H7 (cell line): ENCODE measurements around the gene ARHGAP4. TPM values are rescaled to one million over a fixed set of nuclear protein-coding genes. Genes with fewer than 3 reads are reported as not detected.
A peak's percentile ranks its signal among the peaks of the same experiment; 100 is the strongest.

Source experiments
- DNase-seq: peaks from one replicate; pipeline ENCODE4 v3.0.0; 2012
- H3K27me3 ChIP-seq: 2 replicates; pipeline ENCODE4 v1.6.0; 2011; ENCODE audit warnings: mild to moderate bottlenecking, low read length; ENCODE audit not compliant: control insufficient read depth, insufficient read depth
- H3K36me3 ChIP-seq: replicated peaks from 2 replicates; pipeline ENCODE4 v1.5.1; 2011; ENCODE audit warnings: low read length; ENCODE audit not compliant: control insufficient read depth, insufficient read depth
- H3K4me3 ChIP-seq: 2 replicates; pipeline ENCODE4 v1.5.1; 2011; ENCODE audit warnings: low read depth, mild to moderate bottlenecking, control low read depth, low read length, moderate library complexity; ENCODE audit not compliant: insufficient read depth
- total RNA-seq: library from RNA; depleted of rRNA; stranded (reverse); fragments of >200 nt; shearing (Covaris generic); gene quantifications from 2 replicates; pipeline ENCODE4 v1.2.3, GENCODE V29; 2014; rRNA removed

Gene ARHGAP4
- total RNA-seq, 1 experiment from 2014 or later: 39.4 TPM

- DNase-seq: no peak
- no peaks in the 10 kb centered on the region; the same call in 1 of the 2 replicates for H3K36me3 ChIP-seq
- H3K27me3 ChIP-seq: no peaks in the 10 kb centered on the region
- H3K4me3 ChIP-seq: no peak overlapping the region
These were observed 60.4 kb downstream of the ARHGAP4 start for GRCh38 chrX:153865685-153866084.

GRCh38 chrX:153865321-153865580 is 60.8 kb downstream of the ARHGAP4 start:
- no peaks in the 10 kb centered on the region for H3K27me3 ChIP-seq
- no peaks in the 10 kb centered on the region; the same call in 1 of the 2 replicates for H3K36me3 ChIP-seq
- peak; percentile 35 for DNase-seq
- no peak overlapping the region for H3K4me3 ChIP-seq

DNA sequence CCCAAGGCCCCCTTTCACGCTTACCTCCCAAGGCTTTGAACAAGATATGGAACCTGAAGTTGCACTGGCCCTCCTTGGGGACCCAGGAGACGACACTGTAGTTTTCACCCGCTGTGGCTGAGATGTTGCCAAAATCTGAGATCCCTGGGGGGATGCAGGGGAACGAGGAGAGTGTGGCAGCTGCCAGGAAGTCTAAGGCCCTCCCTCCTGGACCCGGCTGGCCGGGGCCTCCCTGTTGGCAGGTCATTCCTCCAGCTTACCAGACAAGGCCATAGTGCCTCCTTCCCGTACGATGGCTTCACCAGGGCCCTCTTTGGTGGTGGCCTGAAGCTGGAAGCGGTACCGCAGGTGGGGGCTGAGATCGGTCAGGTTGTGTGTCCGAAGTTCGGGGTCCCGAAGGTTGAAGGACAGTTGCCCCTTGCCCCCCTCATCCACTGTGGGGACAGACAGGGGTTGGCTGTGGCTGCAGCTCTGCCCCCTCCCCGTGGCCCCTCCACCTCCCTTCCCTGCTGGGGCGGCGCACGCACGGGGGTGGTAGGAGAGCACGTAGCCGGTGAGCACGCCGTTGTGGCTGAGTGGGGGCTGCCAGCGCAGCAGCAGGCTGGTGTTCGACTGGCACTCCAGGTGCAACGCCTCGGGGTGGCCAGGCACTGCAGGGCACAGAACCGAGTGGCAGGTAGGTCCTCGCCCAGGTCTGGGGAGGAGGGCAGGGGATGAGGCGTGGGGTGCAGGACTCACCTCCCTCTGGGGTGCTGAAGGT is 61.3 kb downstream of the ARHGAP4 start:
- DNase-seq: peak; percentile 37
- Histone ChIP-seq H3K4me3 (no peak overlapping the region), H3K36me3 (no peaks in the 10 kb centered on the region; the same call in 1 of the 2 replicates), H3K27me3 (no peaks in the 10 kb centered on the region)

- no peak overlapping the region for H3K4me3 ChIP-seq
- peak; percentile 39 for DNase-seq
- no peaks in the 10 kb centered on the region for H3K27me3 ChIP-seq
- no peaks in the 10 kb centered on the region; the same call in 1 of the 2 replicates for H3K36me3 ChIP-seq
These were observed 62.0 kb downstream of the ARHGAP4 start for GRCh38 chrX:153864101-153864500.

DNA sequence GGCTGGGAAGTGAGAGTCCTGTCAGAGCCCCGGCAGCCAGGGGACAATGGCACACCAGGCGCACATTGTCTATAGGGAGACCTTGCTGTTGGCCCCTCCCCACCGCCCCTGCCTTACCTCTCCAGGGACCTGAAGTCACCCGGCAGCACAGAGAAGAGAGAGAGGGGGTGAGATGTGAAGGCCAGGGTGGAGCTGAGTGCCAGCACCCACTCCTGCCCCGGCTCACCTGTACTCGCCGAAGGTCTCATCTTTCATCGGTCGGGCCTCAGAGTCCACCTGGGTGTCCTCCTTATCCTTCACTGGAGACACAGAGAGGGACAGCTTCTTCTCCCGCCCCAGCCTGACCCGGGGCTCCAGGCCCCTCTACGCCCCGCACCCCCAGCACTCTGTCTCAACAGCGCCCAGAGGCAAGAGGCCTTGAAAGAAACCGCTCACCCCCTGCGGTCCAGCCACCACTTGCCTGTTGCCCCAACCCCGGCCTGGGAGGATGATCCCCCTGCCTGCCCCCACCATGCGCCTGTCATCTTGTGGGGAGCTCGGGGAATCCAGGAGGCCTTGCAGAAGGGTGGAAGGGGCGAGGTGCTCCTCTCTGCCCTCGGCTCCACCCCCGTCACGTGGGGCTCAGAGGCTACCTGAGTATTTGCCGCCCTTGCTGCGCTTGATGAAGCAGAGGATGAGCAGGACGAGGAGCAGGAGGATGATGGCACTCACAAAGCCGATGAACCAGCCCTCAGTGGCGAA is 62.6 kb downstream of the ARHGAP4 start:
- Histone ChIP-seq H3K27me3 (no peaks in the 10 kb centered on the region), H3K36me3 (no peaks in the 10 kb centered on the region; the same call in 1 of the 2 replicates), H3K4me3 (no peak overlapping the region)
- DNase-seq: peak; percentile 65

- Histone ChIP-seq H3K36me3 (no peaks in the 10 kb centered on the region), H3K4me3 (no peak overlapping the region), H3K27me3 (no peaks in the 10 kb centered on the region)
- peak; percentile 75 for DNase-seq
These were observed 63.5 kb downstream of the ARHGAP4 start for GRCh38 chrX:153862369-153863250.

GRCh38 chrX:153861733-153862310 is 64.2 kb downstream of the ARHGAP4 start:
- H3K4me3 ChIP-seq: no peak overlapping the region
- H3K27me3 ChIP-seq: no peaks in the 10 kb centered on the region
- DNase-seq: peak; percentile 49
- no peaks in the 10 kb centered on the region for H3K36me3 ChIP-seq

- peak; percentile 41 for DNase-seq
- no peaks in the 10 kb centered on the region for H3K27me3 ChIP-seq
These were observed 64.9 kb downstream of the ARHGAP4 start for GRCh38 chrX:153861151-153861550.

More at GRCh38 chrX:153861151-153861550, 64.9 kb downstream of the ARHGAP4 start:
- Histone ChIP-seq H3K4me3 (no peak overlapping the region), H3K36me3 (no peaks in the 10 kb centered on the region)

Other genes with a start within 250 kb of the ARHGAP4 start
- 29.4 and 40.2 TPM in 2 replicates for gene SLC6A8, start 238.3 kb downstream of the ARHGAP4 start, total RNA-seq
- 95.0 and 176 TPM in 2 replicates for gene BCAP31, start 201.9 kb downstream of the ARHGAP4 start, total RNA-seq
- 12.2 and 17.1 TPM in 2 replicates for gene ABCD1, start 201.4 kb downstream of the ARHGAP4 start, total RNA-seq
- 0.07 TPM in 1 of 2 replicates, not detected in the other for gene PLXNB3, start 162.0 kb downstream of the ARHGAP4 start, total RNA-seq
- not detected in 2 replicates for gene SRPK3, start 145.2 kb downstream of the ARHGAP4 start, total RNA-seq
- gene IDH3G, start 131.9 kb downstream of the ARHGAP4 start, total RNA-seq: 63.3 and 76.2 TPM in 2 replicates
- 148 and 198 TPM in 2 replicates for gene SSR4, start 131.6 kb downstream of the ARHGAP4 start, total RNA-seq
- 73.0 and 76.3 TPM in 2 replicates for gene PDZD4, start 95.7 kb downstream of the ARHGAP4 start, total RNA-seq
- 9.9 and 17.0 TPM in 2 replicates for gene L1CAM, start 40.1 kb downstream of the ARHGAP4 start, total RNA-seq
- gene AVPR2, start 21.6 kb downstream of the ARHGAP4 start, total RNA-seq: not detected in 2 replicates
- gene NAA10, start 8.8 kb upstream of the ARHGAP4 start, total RNA-seq: 86.7 and 97.4 TPM in 2 replicates
- 17.9 and 18.3 TPM in 2 replicates for gene RENBP, start 18.4 kb upstream of the ARHGAP4 start, total RNA-seq
- gene HCFC1, start 45.6 kb upstream of the ARHGAP4 start, total RNA-seq: 64.9 and 70.0 TPM in 2 replicates
- 8.8 and 9.5 TPM in 2 replicates for gene TMEM187, start 46.5 kb upstream of the ARHGAP4 start, total RNA-seq
- 34.4 and 44.6 TPM in 2 replicates for gene IRAK1, start 93.6 kb upstream of the ARHGAP4 start, total RNA-seq
- gene MECP2, start 171.5 kb upstream of the ARHGAP4 start, total RNA-seq: 24.2 and 30.5 TPM in 2 replicates
- not detected in 2 replicates for gene OPN1LW, start 218.0 kb upstream of the ARHGAP4 start, total RNA-seq